PFSK-1 (cell line): ENCODE data around the gene TLR3.

Source experiments
- REST ChIP-seq, 2 experiments: IDR thresholded peaks; 2 replicates each; pipeline versions ENCODE4 v1.6.1 to v1.8.0; 2011 to 2012; ENCODE audit warnings: low read depth in 2 of 2, low read length in 2 of 2, control low read depth in 1 of 2, inconsistent platforms in 1 of 2, mild to moderate bottlenecking in 1 of 2, moderate library complexity in 1 of 2; ENCODE audit not compliant: insufficient read depth in 1 of 2
- SIN3A ChIP-seq: IDR thresholded peaks from 2 replicates; pipeline ENCODE4 v1.6.1; 2012; ENCODE audit warnings: mild to moderate bottlenecking, low read length, moderate library complexity, borderline replicate concordance; ENCODE audit not compliant: insufficient read depth
- TAF1 ChIP-seq: IDR thresholded peaks from 2 replicates; pipeline ENCODE4 v1.6.1; 2012; ENCODE audit warnings: low read length, control low read depth, borderline replicate concordance; ENCODE audit not compliant: insufficient read depth

DNA sequence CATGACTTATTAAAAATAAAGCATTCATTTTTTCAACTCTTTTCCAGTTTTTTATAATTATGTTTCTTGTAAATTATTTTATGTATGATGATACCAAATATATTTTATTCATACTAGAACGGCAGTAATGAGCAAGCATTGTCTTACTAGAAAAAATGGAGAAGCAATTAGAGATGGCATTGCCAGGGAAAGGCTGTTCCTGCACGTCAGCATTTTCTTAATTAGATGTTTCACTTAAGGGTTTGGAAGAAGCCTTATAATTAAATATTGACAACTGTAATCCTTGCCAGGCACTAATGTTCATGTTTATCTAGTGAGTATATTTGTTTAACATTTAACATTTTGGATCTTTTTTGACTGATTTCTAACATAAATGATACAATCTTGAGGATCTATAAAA lies 52.1 kb downstream of the TLR3 start:
- TF ChIP-seq TAF1 = no peak
- no peak for TF ChIP-seq REST (IDR thresholded peaks at IDR 0.05; ENCODE audit: insufficient read depth in 1 of 2, low read depth in 2 of 2, low read length in 2 of 2)
- TF ChIP-seq SIN3A = no peak
